ENCODE results near the gene CLHC1.
"Not testable (repeated sequence)": the region's sequence is repeated elsewhere in the genome, so short reads cannot be mapped to it uniquely, and the experiment has no call there.

CLHC1 gene

GRCh38 chr2:55245411-55245810 is 13.3 kb upstream of the CLHC1 start:
- Histone ChIP-seq H2AFZ (ENCODE audit: low read length) (no peak overlapping the region), H3K4me3 (ENCODE audit: low read length) (peak overlapping the region; percentile 7; the same call in 1 of the 2 replicates), H3K79me2 (ENCODE audit: low read length) (no peaks in the 10 kb centered on the region), H3K9me3 (replicated peaks; ENCODE audit: insufficient read depth, low read length) (no peaks in the 10 kb centered on the region), H3K4me1 (ENCODE audit: low read length) (peaks cover 22% of the 10 kb centered on the region; the same call in 1 of the 2 replicates), H3K36me3 (replicated peaks; ENCODE audit: insufficient read depth, low read length) (no peaks in the 10 kb centered on the region), H4K20me1 (ENCODE audit: insufficient read depth, low read length) (no peaks in the 10 kb centered on the region), H3K27me3 (replicated peaks; ENCODE audit: insufficient read depth, low read length) (no peaks in the 10 kb centered on the region), H3K9me2 (replicated peaks; ENCODE audit: insufficient read depth, low read length) (no peaks in the 10 kb centered on the region), H3K27ac (ENCODE audit: low read length) (peak overlapping the region; percentile 69; the same call in 1 of the 2 replicates), H3F3A (ENCODE audit: insufficient read depth, low read length) (peaks cover 6% of the 10 kb centered on the region), H3K4me2 (ENCODE audit: low read depth, low read length) (peak overlapping the region; percentile 53), H3K9ac (ENCODE audit: low read length) (peak overlapping the region; percentile 34; the same call in 1 of the 2 replicates)
- DNase-seq, result peak; percentile 58
- TF ChIP-seq, protein P1, sequence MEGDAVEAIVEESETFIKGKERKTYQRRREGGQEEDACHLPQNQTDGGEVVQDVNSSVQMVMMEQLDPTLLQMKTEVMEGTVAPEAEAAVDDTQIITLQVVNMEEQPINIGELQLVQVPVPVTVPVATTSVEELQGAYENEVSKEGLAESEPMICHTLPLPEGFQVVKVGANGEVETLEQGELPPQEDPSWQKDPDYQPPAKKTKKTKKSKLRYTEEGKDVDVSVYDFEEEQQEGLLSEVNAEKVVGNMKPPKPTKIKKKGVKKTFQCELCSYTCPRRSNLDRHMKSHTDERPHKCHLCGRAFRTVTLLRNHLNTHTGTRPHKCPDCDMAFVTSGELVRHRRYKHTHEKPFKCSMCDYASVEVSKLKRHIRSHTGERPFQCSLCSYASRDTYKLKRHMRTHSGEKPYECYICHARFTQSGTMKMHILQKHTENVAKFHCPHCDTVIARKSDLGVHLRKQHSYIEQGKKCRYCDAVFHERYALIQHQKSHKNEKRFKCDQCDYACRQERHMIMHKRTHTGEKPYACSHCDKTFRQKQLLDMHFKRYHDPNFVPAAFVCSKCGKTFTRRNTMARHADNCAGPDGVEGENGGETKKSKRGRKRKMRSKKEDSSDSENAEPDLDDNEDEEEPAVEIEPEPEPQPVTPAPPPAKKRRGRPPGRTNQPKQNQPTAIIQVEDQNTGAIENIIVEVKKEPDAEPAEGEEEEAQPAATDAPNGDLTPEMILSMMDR (IDR thresholded peaks at IDR 0.05; ENCODE audit: low read length), result no peak
- TF ChIP-seq EZH2phosphoT487 (IDR thresholded peaks at IDR 0.05; ENCODE audit: low read length) (no peak), EZH2 (optimal IDR thresholded peaks at IDR 0.05; ENCODE audit: low read depth, low read length) (no peak)

- Histone ChIP-seq H3K9ac (ENCODE audit: low read length) (no peak overlapping the region), H3K4me2 (ENCODE audit: low read depth, low read length) (no peak overlapping the region), H3K9me3 (replicated peaks; ENCODE audit: insufficient read depth, low read length) (no peaks in the 10 kb centered on the region), H3K27me3 (replicated peaks; ENCODE audit: insufficient read depth, low read length) (no peaks in the 10 kb centered on the region), H4K20me1 (ENCODE audit: insufficient read depth, low read length) (no peaks in the 10 kb centered on the region), H3K4me3 (ENCODE audit: low read length) (no peak overlapping the region), H3K27ac (ENCODE audit: low read length) (peak overlapping the region; percentile 10; the same call in 1 of the 2 replicates), H3K79me2 (ENCODE audit: low read length) (no peaks in the 10 kb centered on the region), H3K9me2 (replicated peaks; ENCODE audit: insufficient read depth, low read length) (no peaks in the 10 kb centered on the region), H3K36me3 (replicated peaks; ENCODE audit: insufficient read depth, low read length) (no peaks in the 10 kb centered on the region), H3F3A (ENCODE audit: insufficient read depth, low read length) (peaks cover 6% of the 10 kb centered on the region), H2AFZ (ENCODE audit: low read length) (no peak overlapping the region), H3K4me1 (ENCODE audit: low read length) (peaks cover 22% of the 10 kb centered on the region; the same call in 1 of the 2 replicates)
- TF ChIP-seq EZH2 (optimal IDR thresholded peaks at IDR 0.05; ENCODE audit: low read depth, low read length) (no peak), EZH2phosphoT487 (IDR thresholded peaks at IDR 0.05; ENCODE audit: low read length) (no peak)
- TF ChIP-seq, protein P1 (IDR thresholded peaks at IDR 0.05; ENCODE audit: low read length), result no peak
- DNase-seq, result peak; percentile 23
These were observed 10.5 kb upstream of the CLHC1 start for GRCh38 chr2:55242617-55243016.

GRCh38 chr2:55241582-55241981 is 9.5 kb upstream of the CLHC1 start:
- H3K9ac ChIP-seq (ENCODE audit: low read length); H3K4me3 ChIP-seq (ENCODE audit: low read length); H4K20me1 ChIP-seq (ENCODE audit: insufficient read depth, low read length); DNase-seq; H3K4me2 ChIP-seq (ENCODE audit: low read depth, low read length); H3K79me2 ChIP-seq (ENCODE audit: low read length); H3K27me3 ChIP-seq (replicated peaks; ENCODE audit: insufficient read depth, low read length); H3K27ac ChIP-seq (ENCODE audit: low read length); H3K9me3 ChIP-seq (replicated peaks; ENCODE audit: insufficient read depth, low read length); H2AFZ ChIP-seq (ENCODE audit: low read length); H3K9me2 ChIP-seq (replicated peaks; ENCODE audit: insufficient read depth, low read length); H3K36me3 ChIP-seq (replicated peaks; ENCODE audit: insufficient read depth, low read length): not testable (repeated sequence)
- Histone ChIP-seq H3F3A (ENCODE audit: insufficient read depth, low read length) (peaks cover 13% of the 10 kb centered on the region), H3K4me1 (ENCODE audit: low read length) (peaks cover 22% of the 10 kb centered on the region; the same call in 1 of the 2 replicates)

GRCh38 chr2:55239656-55240222 is 7.6 kb upstream of the CLHC1 start:
- Histone ChIP-seq H3K27ac (ENCODE audit: low read length) (no peak overlapping the region), H3K27me3 (replicated peaks; ENCODE audit: insufficient read depth, low read length) (no peaks in the 10 kb centered on the region), H2AFZ (ENCODE audit: low read length) (no peak overlapping the region), H3K79me2 (ENCODE audit: low read length) (peaks cover 3% of the 10 kb centered on the region; the same call in 1 of the 2 replicates), H3K9ac (ENCODE audit: low read length) (no peak overlapping the region), H3F3A (ENCODE audit: insufficient read depth, low read length) (peaks cover 21% of the 10 kb centered on the region), H3K36me3 (replicated peaks; ENCODE audit: insufficient read depth, low read length) (peaks cover 3% of the 10 kb centered on the region; the same call in 1 of the 2 replicates), H3K9me2 (replicated peaks; ENCODE audit: insufficient read depth, low read length) (no peaks in the 10 kb centered on the region), H3K9me3 (replicated peaks; ENCODE audit: insufficient read depth, low read length) (no peaks in the 10 kb centered on the region), H4K20me1 (ENCODE audit: insufficient read depth, low read length) (no peaks in the 10 kb centered on the region; the same call in 1 of the 2 replicates), H3K4me3 (ENCODE audit: low read length) (no peak overlapping the region), H3K4me2 (ENCODE audit: low read depth, low read length) (no peak overlapping the region), H3K4me1 (ENCODE audit: low read length) (peaks cover 11% of the 10 kb centered on the region; the same call in 1 of the 2 replicates)
- DNase-seq, result no peak
- TF ChIP-seq EZH2 (optimal IDR thresholded peaks at IDR 0.05; ENCODE audit: low read depth, low read length) (no peak), EZH2phosphoT487 (IDR thresholded peaks at IDR 0.05; ENCODE audit: low read length) (no peak)
- TF ChIP-seq, protein P1 (IDR thresholded peaks at IDR 0.05; ENCODE audit: low read length), result no peak
